IPS-NIHi11 (cell line): ENCODE data around the gene COMT.
"Not testable (repeated sequence)": the region's sequence is repeated elsewhere in the genome, so short reads cannot be mapped to it uniquely, and the experiment has no call there.

Experiments
- DNase-seq: peaks from one replicate; pipeline ENCODE4 v3.0.0; 2012; ENCODE audit warnings: mixed read lengths, low spot score

COMT gene

DNA sequence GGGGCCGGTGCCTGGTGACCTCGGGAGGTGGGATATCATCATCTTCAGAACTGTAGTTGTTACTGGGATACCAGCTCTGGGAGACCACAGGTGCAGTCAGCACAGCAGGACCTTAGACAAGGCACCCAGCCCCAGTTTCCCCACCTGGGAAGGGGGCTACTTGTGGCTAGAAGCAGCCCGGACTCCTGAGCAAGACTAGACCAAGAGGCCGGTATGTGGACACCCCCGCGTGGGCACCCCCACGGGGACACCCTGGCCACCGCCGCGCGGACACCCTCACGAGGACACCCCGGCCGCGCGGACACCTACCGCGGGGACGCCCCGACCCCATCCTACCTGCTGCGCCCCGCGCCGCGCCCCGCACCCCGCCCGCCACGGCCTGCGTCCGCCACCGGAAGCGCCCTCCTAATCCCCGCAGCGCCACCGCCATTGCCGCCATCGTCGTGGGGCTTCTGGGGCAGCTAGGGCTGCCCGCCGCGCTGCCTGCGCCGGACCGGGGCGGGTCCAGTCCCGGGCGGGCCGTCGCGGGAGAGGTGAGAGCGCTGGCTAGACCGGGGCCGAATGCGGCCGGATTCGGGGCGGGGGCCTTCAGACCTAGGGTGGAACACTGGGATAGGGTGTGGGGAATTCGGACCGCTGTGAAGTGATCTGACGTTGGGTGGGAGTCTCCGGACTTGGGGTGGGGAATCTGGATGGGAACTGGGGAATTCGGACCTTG, at the start of gene COMT, which contains the start of gene TXNRD2:
Gene COMT, plus strand, starts transcription at position 408 of the 718 bp plus-strand sequence. CDS start 20,755 bp downstream, outside the sequence.
Gene TXNRD2, minus strand, starts transcription at position 454 of the 718 bp plus-strand sequence. Its CDS starts 15 bp downstream, at position 439.
- peak; percentile 90 for DNase-seq

DNA sequence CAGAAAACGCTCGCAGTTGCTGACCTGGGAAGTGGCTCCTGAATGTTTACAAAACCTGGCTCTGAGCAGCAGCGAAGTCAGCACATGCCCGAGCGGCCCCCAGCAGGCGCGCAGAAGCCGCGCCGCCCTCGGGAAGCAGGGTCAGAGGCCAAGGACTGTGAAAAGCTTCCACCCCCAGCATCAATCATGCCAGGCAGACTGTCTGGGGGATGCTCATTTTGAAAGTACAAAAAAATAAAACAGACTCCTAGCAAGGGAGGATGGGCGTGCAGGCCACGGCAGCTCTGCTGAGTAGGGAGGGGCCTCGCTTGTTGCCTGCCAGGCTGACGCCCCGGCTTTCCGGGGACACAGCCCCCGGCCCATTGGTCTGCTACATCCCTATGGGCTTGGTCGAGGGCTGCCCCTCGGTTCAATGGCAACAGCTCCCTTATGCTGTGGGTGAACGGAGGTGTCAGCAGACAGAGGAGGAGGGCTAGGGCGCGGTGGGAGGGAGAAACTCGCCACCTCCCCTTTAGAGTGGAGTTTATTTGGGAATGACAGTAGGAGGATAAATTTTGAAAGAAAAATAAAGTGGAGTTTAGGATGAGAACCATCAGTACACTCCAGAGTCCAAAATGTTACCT, 49.2 kb upstream of the COMT start:
- no peak for DNase-seq

DNA sequence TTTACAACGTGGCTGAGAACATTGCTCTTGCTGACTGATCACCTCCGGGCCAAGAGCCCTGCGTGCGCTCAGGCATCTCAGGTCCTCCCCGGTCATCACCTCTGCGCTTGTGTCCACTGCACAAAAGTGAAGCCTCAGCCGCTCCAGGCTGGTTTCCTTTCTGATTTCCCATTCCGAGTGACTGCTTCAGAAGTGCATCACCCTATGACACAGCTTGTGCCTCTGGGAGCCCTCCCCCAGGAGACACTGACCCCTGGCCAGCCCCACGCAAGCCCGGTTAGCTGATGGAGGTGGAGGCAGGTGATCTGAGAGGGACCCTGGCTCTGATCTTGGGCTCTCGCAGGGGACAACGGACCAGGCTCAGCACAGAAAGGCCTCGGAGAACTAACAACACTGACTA, 48.6 kb upstream of the COMT start:
- no peak for DNase-seq

DNA sequence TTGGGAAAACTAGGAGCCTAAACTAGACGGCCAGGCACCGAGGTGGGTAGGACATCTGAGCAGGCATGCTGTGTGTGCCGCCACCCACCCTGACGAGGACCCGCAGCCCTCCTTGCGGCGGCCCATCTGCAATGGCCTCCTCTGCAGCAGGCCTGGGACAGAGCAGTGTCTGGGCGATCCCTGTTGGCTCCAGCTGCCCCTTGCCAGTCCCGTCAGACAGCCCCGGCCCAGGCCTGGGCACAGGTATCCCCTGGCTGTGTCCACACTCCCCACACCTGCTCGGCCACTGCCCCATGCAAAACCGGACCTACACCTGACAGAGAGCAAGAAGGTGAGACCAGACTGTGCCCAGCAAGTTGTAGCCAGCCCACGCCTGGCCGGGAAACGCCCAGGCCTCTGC, 48.2 kb upstream of the COMT start:
- DNase-seq, result no peak

DNA sequence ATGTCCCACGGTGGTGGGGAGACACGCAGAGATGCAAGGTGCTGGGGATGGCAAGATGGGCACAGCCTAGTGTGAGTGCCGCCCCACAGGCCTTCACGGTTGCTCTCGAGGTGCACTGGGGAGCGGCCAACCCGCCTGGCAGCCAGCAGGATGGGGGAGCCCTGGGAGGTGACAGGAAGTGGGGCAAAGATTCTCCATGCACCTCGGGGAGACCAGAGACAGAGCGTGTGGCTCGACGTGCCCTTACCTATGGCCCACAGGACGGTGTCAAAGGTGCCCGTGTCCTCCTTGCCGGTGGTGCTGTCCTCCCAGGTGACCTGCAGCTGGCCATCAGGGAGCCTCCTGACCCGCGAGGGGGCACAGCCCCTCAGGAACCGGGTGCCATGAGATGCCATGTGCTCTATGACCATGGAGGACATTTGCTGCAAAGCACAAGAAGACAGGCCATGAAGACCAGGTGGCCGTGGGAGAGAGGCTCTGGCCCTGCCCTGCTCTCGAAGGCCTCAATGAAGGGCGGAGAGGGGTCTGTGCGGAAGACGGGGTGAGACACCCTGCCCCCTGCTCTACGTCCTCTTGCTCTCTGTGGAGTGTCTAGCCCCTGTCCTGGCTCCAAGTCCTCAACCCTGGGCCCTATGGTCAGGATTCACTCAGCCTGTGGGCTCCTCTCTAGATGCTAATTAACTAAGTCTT, 46.3 kb upstream of the COMT start:
- no peak for DNase-seq

DNA sequence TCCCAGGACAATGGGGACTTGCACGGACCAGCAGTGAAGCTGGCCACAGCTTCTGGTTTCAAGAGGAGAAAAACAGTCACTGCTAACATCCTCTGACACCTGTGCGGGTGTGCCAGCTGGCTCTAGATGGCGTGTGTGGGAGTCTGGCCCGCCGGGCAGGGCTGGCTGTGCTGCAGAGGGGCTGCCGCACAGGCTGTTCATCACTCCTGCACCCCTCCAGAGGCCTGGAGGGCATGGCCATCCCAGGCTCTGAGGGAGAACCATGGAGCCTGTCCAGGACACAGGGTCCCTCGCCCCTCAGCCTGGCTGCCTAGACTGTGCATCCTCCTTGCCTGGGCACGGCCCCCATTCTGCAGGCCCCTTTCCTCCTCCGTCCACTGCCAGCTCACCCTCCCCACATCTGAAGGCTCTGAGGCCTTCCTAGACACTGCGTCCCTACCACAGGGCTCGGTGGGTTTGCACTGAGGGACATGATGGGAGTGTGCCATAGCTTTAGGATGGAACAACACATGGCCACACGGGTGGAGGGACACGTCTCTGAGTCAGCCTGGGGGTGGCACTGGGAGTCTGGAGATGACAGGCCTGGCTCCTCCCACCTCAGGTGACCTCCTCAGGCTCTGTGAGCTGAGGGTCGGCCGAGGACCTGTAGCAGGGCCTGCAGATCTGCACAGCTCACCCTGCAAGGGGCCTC, 44.8 kb upstream of the COMT start:
- no peak for DNase-seq

DNA sequence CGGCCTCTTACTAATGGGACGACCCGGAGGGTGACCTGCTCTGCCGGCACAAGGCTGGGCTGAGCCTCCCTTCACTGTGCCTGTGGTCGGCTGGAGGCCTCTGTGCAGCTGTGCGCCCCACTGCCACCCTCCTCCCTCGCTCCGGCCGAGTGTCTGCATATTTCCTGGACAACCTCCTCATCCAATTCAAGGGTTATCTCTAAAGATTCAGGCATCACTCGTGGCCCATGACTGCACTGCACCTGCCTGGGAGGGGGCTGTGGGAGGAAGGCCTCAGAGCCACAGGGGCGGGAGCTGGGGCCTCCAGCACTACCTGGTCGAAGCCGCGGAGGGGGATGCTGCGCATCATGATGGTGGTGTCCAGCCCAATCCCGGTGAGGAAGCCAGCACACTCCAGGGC, 43.8 kb upstream of the COMT start:
- no peak for DNase-seq

DNA sequence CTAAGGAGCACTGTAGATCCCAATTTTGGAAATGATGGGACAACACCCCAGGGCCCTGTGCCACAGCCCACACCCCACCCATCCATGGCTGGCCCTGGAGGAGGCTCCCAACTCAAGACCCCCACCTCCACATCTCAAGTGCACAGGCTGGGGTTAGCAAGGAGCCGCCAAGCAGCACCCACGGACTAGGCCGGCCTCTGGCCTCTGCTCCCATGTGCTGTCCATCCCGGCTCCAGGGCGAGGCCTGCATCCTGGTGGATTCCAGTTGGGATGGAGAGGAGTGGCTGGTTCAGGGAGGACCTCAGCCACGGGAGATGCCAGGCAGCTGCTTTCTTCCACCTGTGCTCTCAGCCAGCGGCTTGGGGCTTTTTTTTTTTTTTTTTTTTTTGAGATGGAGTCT, 43.4 kb upstream of the COMT start:
- no peak for DNase-seq

DNA sequence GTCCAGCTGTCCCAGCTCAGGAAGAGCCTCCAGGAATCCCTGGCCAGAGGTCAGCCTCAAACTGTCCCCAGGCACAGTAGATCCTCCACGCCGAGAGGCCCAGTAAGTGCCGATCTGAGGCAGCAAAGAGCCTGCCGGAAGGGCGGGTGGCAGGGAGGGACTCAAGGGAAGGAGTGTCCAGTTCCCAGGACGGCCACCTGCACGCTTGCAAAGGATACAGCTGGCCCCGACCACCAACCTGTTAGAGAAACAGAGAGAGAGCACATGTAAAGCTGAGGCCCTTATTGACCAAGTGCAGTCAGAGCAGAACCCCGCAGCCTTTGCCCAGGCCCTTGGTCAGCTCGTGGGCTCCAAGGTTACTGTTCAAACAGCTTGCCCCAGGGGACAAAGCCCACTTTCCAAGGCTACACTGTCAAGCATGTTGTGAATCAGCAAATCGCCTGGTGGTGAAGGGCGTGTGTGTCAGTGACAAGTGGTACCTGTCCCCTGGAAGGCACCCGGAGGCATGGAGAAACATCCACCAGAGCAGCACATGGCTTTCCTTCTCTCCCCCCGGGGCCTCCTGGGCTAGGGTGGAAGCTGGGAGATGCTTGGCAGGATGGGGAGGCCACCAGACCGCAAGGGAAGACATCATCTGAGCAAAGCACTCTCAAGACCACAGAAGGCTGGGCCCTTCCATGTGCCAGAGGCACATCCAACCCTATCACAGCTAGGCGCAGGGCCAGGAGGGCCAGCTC, 42.6 kb upstream of the COMT start:
- DNase-seq, result no peak

DNA sequence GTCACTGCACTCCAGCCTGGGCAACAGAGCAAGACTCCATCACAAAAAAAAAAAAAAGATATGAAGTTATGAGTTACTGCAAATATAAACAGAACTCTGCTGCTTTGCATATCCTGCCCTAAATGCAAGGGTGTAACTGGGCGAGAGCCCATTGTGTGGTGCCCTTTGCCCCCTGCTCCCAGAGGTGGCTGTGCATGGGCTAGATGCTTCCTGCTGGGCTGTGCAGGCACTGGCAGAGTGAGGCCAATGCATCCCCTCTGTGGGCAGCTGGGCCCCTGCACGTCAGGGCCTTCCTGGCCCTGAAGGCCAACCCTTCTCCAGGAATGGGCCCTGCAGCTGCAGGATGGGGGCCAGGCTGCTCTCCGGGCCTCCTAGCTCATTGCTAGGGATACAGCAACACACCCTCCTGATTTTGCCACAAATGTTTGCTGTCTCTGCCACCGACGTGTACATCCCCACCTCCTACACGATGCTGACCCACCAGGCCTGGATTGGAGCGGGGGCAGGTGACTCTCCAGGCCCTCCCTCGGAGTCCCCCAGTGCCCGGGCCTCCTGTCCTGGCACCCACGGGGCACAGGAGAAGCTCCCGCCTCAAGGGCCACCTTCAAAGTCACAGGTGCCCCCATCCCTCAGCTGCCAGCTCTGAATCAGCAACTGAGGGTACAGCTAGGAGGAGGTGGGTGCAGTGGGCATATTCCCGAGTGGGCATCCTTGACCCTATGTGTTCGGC, 40.7 kb upstream of the COMT start:
- DNase-seq, result no peak

DNA sequence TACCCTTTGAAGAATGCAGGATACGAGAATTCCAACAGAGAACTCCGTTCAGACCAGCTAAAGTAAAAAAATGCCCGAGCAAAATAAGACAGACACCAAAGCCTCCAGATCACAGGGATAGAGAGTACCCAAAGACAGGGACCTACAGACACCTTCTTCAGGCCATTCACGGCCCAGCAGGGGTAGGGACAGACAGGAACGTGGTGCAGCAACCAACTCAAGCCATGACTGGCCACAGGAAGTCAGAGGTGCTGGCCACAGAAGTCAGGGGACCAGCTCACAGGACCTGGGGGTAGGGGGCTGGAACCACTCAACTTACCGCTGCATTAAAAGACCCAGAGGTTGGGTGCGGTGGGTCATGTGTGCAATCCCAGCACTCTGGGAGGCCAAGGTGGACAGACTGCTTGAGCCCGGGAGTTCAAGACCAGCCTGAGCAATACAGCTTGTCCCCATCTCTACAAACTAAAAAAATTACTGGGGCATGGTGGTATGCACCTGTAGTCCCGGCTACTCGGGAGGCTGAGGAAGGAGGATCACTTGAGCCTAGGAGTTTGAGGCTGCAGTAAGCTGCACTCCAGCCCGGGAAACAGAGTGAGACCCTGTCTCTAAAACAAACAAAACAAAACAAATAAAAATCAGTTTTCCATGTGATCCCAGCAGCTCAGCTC, 39.9 kb upstream of the COMT start:
- no peak for DNase-seq

DNA sequence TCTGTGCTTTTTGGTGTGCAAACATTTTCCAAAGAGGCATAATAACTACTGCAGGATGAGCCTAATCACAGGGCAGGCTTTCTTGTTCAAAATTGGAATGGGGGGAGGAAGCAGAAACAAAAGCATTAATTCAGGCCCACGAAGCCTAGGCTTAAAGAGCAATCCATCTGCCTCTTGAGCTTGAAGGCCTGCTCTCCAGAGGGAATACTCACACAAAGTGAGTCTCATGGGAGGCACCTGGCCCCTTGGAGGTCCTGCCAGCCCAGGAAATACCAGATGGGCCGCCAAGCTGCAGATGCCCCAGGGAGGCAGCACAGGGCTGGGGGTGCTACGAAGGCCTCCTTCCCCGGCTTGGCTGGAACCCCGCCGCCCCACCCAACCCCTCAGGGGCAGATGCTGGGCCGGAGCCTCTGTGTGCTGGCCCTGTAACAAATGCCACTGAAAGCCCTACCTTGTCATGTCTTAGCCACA, 39.3 kb upstream of the COMT start:
- no peak for DNase-seq

DNA sequence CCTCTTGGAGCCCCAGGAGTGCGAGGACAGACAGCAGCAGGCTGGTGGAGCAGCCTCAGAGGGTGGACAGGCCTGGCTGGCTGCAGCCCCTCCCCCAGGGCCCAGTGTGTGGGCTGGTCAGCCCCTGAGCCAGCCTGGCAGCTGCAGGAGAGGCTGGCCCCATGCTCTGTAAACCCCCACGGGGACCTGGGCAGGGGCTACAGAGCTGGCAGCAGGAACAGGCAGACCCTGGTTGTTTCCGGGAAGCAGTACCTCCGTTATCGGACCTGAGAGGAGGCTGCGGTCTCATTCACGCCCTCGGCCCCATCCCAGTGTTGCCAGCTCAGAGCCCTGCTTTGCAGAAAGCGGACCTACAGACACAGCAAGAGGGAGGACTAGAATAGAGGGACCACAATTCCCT, 38.5 kb upstream of the COMT start:
- DNase-seq, result peak; percentile 60

DNA sequence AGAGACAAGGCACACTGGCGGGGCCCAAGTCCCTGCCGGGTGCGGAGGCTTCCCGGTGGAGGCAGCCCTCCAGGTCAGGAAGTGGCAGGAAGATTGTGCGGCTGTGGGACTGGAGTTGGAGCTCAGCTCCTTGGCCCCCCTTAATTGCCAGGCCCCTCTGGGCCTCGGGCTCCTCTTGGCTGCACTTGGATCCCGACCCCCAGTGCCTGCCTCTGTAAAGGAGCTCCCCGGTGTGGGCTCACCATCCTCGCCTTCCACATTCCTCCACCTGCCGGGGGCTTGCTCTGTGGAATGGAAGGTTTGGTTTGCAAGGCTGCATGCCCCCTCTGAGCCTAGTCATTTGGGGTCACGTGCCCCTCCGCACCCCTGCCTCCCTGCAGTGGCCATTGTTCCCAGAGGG, 38.1 kb upstream of the COMT start:
- DNase-seq, result no peak

DNA sequence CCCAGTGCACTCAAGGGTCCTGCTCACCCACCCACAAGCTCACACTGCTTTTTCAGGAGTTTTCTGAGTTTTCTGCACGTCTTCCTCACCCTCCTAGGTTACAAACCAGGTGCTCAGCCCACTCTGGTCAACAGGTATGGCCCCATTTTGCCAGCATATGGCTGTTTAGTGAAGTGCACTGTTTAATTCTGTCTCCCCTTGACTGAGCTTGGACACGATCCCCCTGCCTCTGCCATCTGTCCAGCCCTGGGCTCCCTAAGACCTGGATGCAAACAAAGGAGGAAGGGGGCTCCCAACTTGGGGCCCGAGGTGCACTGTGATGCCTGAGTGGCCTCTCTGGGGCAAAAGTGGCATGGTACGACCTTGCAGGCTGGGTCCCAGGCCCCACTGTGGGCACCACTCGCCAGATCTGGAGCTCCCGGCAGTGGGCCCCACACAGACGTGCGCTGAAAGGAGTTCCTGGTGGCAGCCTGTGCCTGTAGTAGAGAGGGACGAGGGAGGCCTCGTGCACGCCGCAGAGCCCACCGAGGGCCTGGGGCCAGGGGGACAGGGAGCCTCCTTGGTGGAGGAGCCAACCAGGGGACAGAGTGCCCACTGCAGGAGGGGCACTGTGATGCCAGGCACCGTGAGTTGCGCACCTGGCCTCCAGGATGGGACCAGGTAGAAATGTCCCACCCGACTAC, 37.3 kb upstream of the COMT start:
- DNase-seq, result no peak

DNA sequence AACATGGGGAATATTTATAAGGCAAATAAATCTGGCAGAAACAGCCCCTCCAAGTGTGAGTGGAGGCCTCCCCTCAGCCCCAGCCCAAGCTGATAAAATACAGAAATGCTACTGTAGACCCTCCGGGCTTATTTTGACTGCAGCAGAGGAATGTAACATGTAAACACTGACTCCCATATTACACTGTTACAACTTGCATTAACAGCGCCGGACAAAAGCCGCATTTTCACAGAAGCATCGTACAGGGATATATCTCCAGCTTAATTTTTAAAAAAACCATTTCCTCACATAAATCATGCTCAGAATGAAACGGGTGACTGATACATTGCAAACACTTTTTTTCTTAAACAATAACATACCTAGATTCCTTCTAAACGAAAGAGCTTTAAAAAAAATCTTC, 36.6 kb upstream of the COMT start:
- DNase-seq, result no peak

DNA sequence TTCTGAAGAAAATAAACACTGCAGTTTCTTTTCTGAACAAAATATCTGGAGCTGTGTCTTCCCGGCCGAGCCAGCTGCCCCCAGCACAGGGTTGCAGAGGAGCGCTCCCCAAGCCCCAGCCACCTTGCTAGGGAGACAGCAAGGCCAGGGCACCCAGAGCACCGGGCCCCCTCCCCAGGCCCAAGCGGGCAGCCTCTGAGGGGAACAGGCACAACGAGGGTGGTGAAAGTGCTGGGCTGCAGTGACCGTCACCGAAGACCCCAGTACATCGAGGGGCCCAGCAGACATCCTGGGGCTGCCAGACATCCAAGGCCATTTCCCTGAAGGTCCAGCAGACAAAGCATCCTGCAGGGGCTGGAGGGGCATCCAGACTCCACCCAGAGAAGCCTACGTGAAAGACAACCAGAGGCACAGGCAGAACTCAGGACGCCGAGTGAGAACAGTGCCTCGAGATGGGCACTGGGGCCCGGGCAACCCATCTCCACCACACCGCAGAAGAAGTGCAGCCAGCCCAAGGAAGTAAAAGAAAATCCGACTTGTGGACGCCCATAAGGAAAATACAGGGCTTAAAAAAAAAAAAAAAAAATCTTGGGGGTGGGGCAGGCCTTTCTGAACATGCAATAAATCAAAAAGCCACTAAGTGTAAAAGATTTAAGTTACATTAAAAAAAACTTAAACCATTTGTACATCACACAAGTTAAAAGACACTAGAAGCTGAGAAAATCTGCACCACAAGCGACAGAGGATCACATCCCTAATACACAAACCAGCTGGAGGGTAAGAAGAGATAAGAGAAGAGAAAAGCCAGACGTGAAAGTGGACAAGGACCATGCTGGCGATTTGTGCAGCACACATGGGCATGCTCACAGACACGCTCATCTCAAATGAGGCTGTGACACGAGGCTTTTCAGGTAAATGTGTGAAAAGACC, 36.0 kb upstream of the COMT start:
- no peak for DNase-seq

DNA sequence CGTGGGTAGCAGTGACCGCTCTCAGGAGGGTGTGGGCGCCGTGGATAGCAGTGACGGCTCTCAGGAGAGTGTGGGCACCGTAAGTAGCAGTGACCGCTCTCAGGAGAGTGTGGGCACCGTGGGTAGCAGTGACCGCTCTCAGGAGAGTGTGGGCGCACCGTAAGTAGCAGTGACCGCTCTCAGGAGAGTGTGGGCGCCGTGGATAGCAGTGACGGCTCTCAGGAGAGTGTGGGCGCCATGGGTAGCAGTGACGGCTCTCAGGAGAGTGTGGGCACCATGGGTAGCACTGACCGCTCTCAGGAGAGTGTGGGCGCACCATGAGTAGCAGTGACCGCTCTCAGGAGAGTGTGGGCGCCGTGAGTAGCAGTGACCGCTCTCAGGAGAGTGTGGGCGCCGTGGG, 34.7 kb upstream of the COMT start:
- DNase-seq, result not testable (repeated sequence)

DNA sequence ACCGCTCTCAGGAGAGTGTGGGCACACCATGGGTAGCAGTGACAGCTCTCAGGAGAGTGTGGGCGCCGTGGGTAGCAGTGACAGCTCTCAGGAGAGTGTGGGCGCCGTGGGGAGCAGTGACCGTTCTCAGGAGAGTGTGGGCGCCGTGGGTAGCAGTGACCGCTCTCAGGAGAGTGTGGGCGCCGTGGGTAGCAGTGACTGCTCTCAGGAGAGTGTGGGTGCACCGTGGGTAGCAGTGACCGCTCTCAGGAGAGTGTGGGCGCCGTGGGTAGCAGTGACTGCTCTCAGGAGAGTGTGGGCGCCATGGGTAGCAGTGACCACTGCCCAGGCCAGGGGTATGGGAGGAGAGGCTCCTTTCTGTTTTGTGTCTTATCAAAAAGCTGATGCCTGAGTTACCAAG, 33.7 kb upstream of the COMT start:
- DNase-seq, result not testable (repeated sequence)
